Neuron (in vitro differentiated cells): ENCODE data around the gene GSDMA.

Experiments
- H2AFZ ChIP-seq: one replicate; pipeline ENCODE4 v1.6.1; 2013; ENCODE audit warnings: low read depth, mild to moderate bottlenecking, inconsistent platforms, low read length, moderate library complexity
- H3K27me3 ChIP-seq: one replicate; pipeline ENCODE4 v1.6.1; 2013; ENCODE audit warnings: low read length; ENCODE audit not compliant: insufficient read depth
- H3K36me3 ChIP-seq: one replicate; pipeline ENCODE4 v1.6.1; 2013; ENCODE audit warnings: low read length; ENCODE audit not compliant: insufficient read depth
- H3K4me1 ChIP-seq: one replicate; pipeline ENCODE4 v1.6.1; 2013; ENCODE audit warnings: low read length; ENCODE audit not compliant: insufficient read depth
- H3K4me3 ChIP-seq: 2 replicates; pipeline ENCODE4 v1.5.1; 2013; ENCODE audit warnings: mild to moderate bottlenecking, low read length, moderate library complexity
- H3K9me3 ChIP-seq: one replicate; pipeline ENCODE4 v1.6.1; 2013; ENCODE audit warnings: low read length

The GSDMA gene

GRCh38 chr17:39925282-39926134, 37.3 kb upstream of the GSDMA start:
- H3K4me1 ChIP-seq = peaks cover 22% of the 10 kb centered on the region
- no peaks in the 10 kb centered on the region for H3K9me3 ChIP-seq
- H3K4me3 ChIP-seq = peak overlapping the region; percentile 78
- no peaks in the 10 kb centered on the region for H3K27me3 ChIP-seq
- H3K36me3 ChIP-seq = peaks cover 21% of the 10 kb centered on the region
- H2AFZ ChIP-seq = no peak overlapping the region

GRCh38 chr17:39926135-39926587, 36.6 kb upstream of the GSDMA start:
- peak overlapping the region; percentile 78 for H3K4me3 ChIP-seq
- H3K27me3 ChIP-seq = no peaks in the 10 kb centered on the region
- no peaks in the 10 kb centered on the region for H3K9me3 ChIP-seq

GRCh38 chr17:39926588-39927100, 36.2 kb upstream of the GSDMA start:
- H3K36me3 ChIP-seq = peaks cover 17% of the 10 kb centered on the region
- peak overlapping the region; percentile 78 for H3K4me3 ChIP-seq
- H3K9me3 ChIP-seq = no peaks in the 10 kb centered on the region
- no peaks in the 10 kb centered on the region for H3K27me3 ChIP-seq
- peaks cover 22% of the 10 kb centered on the region for H3K4me1 ChIP-seq
- H2AFZ ChIP-seq = peak overlapping the region; percentile 87

More at GRCh38 chr17:39926135-39926587, 36.6 kb upstream of the GSDMA start:
- Histone ChIP-seq H2AFZ (no peak overlapping the region), H3K4me1 (peaks cover 22% of the 10 kb centered on the region), H3K36me3 (peaks cover 21% of the 10 kb centered on the region)

- peaks cover 22% of the 10 kb centered on the region for H3K4me1 ChIP-seq
- peak within 1 kb of the TSS; percentile 87 for H2AFZ ChIP-seq
- no peaks in the 10 kb centered on the region for H3K27me3 ChIP-seq
- H3K4me3 ChIP-seq = peak within 1 kb of the TSS; percentile 78
- no peaks in the 10 kb centered on the region for H3K9me3 ChIP-seq
- peaks cover 13% of the 10 kb centered on the region for H3K36me3 ChIP-seq
These were observed 35.5 kb upstream of the GSDMA start, which contains the start of the genes LRRC3C and ORMDL3 for GRCh38 chr17:39927101-39927928. TSS of gene LRRC3C (plus strand) at chr17:39927732. CDS start at chr17:39941524, 13,792 bp downstream. TSS of gene ORMDL3 (minus strand) at chr17:39927601. CDS start at chr17:39924203, 3,398 bp downstream.

- Histone ChIP-seq H3K9me3 (no peaks in the 10 kb centered on the region), H3K27me3 (no peaks in the 10 kb centered on the region), H2AFZ (peak overlapping the region; percentile 87), H3K4me3 (peak overlapping the region; percentile 78), H3K4me1 (peaks cover 22% of the 10 kb centered on the region), H3K36me3 (peaks cover 9% of the 10 kb centered on the region)
These were observed 34.6 kb upstream of the GSDMA start for GRCh38 chr17:39927929-39928857.

- no peak overlapping the region for H3K4me3 ChIP-seq
These were observed 33.8 kb upstream of the GSDMA start for GRCh38 chr17:39928858-39929645.

GRCh38 chr17:39929646-39930407, 33.0 kb upstream of the GSDMA start:
- H3K27me3 ChIP-seq = no peaks in the 10 kb centered on the region
- H3K9me3 ChIP-seq = no peaks in the 10 kb centered on the region
- H2AFZ ChIP-seq = no peak overlapping the region
- no peaks in the 10 kb centered on the region for H3K36me3 ChIP-seq
- H3K4me1 ChIP-seq = peaks cover 22% of the 10 kb centered on the region
- H3K4me3 ChIP-seq = no peak overlapping the region

More at GRCh38 chr17:39928858-39929645, 33.8 kb upstream of the GSDMA start:
- Histone ChIP-seq H3K27me3 (no peaks in the 10 kb centered on the region), H3K36me3 (peaks cover under 1% of the 10 kb centered on the region), H3K9me3 (no peaks in the 10 kb centered on the region), H2AFZ (no peak overlapping the region), H3K4me1 (peaks cover 22% of the 10 kb centered on the region)

GRCh38 chr17:39933912-39934311, 28.9 kb upstream of the GSDMA start:
- no peaks in the 10 kb centered on the region for H3K36me3 ChIP-seq
- H3K4me1 ChIP-seq = no peaks in the 10 kb centered on the region
- no peaks in the 10 kb centered on the region for H3K27me3 ChIP-seq
- no peaks in the 10 kb centered on the region for H3K9me3 ChIP-seq
- no peak overlapping the region for H2AFZ ChIP-seq
- no peak overlapping the region for H3K4me3 ChIP-seq

GRCh38 chr17:39934324-39934723, 28.5 kb upstream of the GSDMA start:
- Histone ChIP-seq H3K4me3 (no peak overlapping the region), H3K27me3 (no peaks in the 10 kb centered on the region), H3K9me3 (no peaks in the 10 kb centered on the region), H2AFZ (no peak overlapping the region), H3K36me3 (no peaks in the 10 kb centered on the region), H3K4me1 (no peaks in the 10 kb centered on the region)

GRCh38 chr17:39935909-39936308, 26.9 kb upstream of the GSDMA start:
- Histone ChIP-seq H3K4me3 (no peak overlapping the region), H3K36me3 (no peaks in the 10 kb centered on the region), H3K27me3 (no peaks in the 10 kb centered on the region), H2AFZ (no peak overlapping the region), H3K4me1 (no peaks in the 10 kb centered on the region), H3K9me3 (no peaks in the 10 kb centered on the region)

- H3K9me3 ChIP-seq = no peaks in the 10 kb centered on the region
- no peaks in the 10 kb centered on the region for H3K4me1 ChIP-seq
- H3K27me3 ChIP-seq = peaks cover 4% of the 10 kb centered on the region
- no peaks in the 10 kb centered on the region for H3K36me3 ChIP-seq
- no peak overlapping the region for H3K4me3 ChIP-seq
- H2AFZ ChIP-seq = no peak overlapping the region
These were observed 25.4 kb upstream of the GSDMA start for GRCh38 chr17:39937447-39937846.
